ENCODE data around the gene ZBTB6.
A peak's percentile ranks its signal among the peaks of the same experiment; 100 is the strongest.

DNA sequence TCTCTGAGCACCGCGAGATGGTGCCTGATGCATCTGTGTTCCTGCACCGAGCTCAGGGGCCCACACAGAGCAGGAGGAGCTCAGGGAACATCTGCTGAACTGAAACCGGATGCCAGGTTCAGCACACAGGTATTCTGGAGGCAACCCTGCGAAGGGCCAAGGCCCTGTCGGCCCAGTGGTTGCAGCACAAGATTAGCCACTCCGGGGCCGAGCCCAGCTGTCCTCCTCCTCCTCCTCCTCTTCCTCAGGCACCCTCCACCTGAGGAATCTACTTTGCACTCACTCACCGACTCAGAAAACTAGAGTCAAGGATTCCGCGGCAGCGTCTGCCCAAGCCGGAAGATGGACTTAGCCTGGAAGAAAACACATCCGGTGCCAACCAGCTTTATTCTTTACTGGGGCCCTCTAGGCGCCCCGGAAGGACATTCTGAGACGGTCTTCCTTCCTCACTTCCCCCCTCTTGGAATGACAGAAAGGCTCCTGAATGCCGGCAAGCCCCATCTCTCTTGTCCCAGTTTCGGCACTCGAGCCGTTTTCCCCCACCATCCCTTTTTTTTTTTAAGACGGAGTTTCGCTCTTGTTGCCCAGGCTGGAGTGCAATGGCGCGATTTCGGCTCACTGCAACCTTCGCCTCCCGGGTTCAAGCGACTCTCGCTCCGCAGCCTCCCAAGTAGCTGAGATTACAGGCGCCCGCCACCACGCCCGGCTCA lies at the start of gene ZBTB6:
- TF ChIP-seq SP1 (IDR thresholded peaks at IDR 0.05) (no peak), L3MBTL2 (conservative IDR thresholded peaks at IDR 0.05) (0 out of 2 replicates have a peak, but pooled peaks have one; percentile 16), BHLHE40 (IDR thresholded peaks at IDR 0.05; ENCODE audit: borderline replicate concordance) (no peak)
